HG02588 (cell line): ENCODE results near the gene LYPD4.
"Not testable (repeated sequence)": the region's sequence is repeated elsewhere in the genome, so short reads cannot be mapped to it uniquely, and the experiment has no call there.

Experiments
- ATAC-seq: cut with Tn5 transposase; IDR thresholded peaks from one replicate; pipeline ENCODE4 v1.9.1; 2021; ENCODE audit warnings: mild to moderate bottlenecking, moderate library complexity; ENCODE audit not compliant: unreplicated experiment

Gene LYPD4

GRCh38 chr19:41802770-41803169, 41.7 kb downstream of the LYPD4 start:
- no peak for ATAC-seq

- no peak for ATAC-seq
Observed at GRCh38 chr19:41801792-41802211, 42.7 kb downstream of the LYPD4 start.

GRCh38 chr19:41801031-41801430, 43.5 kb downstream of the LYPD4 start:
- ATAC-seq, result no peak

- ATAC-seq, result no peak
Observed at GRCh38 chr19:41799444-41800000, 45.0 kb downstream of the LYPD4 start.

GRCh38 chr19:41796901-41797300, 47.6 kb downstream of the LYPD4 start:
- no peak for ATAC-seq

GRCh38 chr19:41796362-41796761, 48.1 kb downstream of the LYPD4 start, which contains the start of gene CEACAM3:
TSS of gene CEACAM3 (plus strand) at chr19:41796587. CDS start at chr19:41796678, 91 bp downstream.
- no peak for ATAC-seq

- no peak for ATAC-seq
Observed at GRCh38 chr19:41795031-41795461, 49.4 kb downstream of the LYPD4 start.

GRCh38 chr19:41793414-41793727, 51.1 kb downstream of the LYPD4 start:
- ATAC-seq, result no peak

- ATAC-seq, result no peak
Observed at GRCh38 chr19:41792513-41793413, 51.7 kb downstream of the LYPD4 start.

- ATAC-seq, result not testable (repeated sequence)
Observed at GRCh38 chr19:41789053-41789452, 55.4 kb downstream of the LYPD4 start.

GRCh38 chr19:41788518-41788917, 56.0 kb downstream of the LYPD4 start:
- ATAC-seq, result not testable (repeated sequence)
